HepG2 (cell line): ENCODE measurements around the gene ADAMTS17.

Experiments used
- BRD4 ChIP-seq: sonication (generic); formaldehyde crosslinking; IDR thresholded peaks from 2 replicates; pipeline ENCODE4 v1.4.0; 2020; ENCODE audit warnings: missing genetic modification reagents
- CBX5 ChIP-seq: sonication (generic); formaldehyde crosslinking; IDR thresholded peaks from 2 replicates; pipeline ENCODE4 v1.4.0; 2020; ENCODE audit warnings: missing genetic modification reagents, borderline replicate concordance
- EZH2 ChIP-seq: conservative IDR thresholded peaks from 2 replicates; pipeline ENCODE4 v1.6.1; 2012; ENCODE audit warnings: mild to moderate bottlenecking, low read depth, low read length, moderate library complexity
- MAFG ChIP-seq: sonication (generic); formaldehyde crosslinking; IDR thresholded peaks from 2 replicates; pipeline ENCODE4 v1.5.1; 2020; ENCODE audit warnings: mild to moderate bottlenecking, missing genetic modification reagents
- MEF2D ChIP-seq: sonication (generic); formaldehyde crosslinking; IDR thresholded peaks from 2 replicates; pipeline ENCODE4 v1.5.1; 2020; ENCODE audit warnings: mild to moderate bottlenecking, missing genetic modification reagents
- SKIL ChIP-seq: sonication (generic); formaldehyde crosslinking; IDR thresholded peaks from 2 replicates; pipeline ENCODE4 v1.8.0; 2022; ENCODE audit warnings: missing genetic modification reagents, mild to moderate bottlenecking, moderate library complexity, borderline replicate concordance
- U2AF1 ChIP-seq: fragments of 200-400 bp; formaldehyde crosslinking; optimal IDR thresholded peaks from 2 replicates; pipeline ENCODE3; 2017; ENCODE audit warnings: mild to moderate bottlenecking, low read depth, low read length
- ZNF160 ChIP-seq: sonication (generic); formaldehyde crosslinking; IDR thresholded peaks from 2 replicates; pipeline ENCODE4 v1.8.0; 2022; ENCODE audit warnings: mild to moderate bottlenecking, inconsistent platforms, missing genetic modification reagents
- ZNF362 ChIP-seq: sonication (generic); formaldehyde crosslinking; IDR thresholded peaks from 2 replicates; pipeline ENCODE4 v1.4.0; 2020; ENCODE audit warnings: missing genetic modification reagents, mild to moderate bottlenecking, borderline replicate concordance

GRCh38 chr15:100174904-100175275, 166.9 kb downstream of the ADAMTS17 start:
- TF ChIP-seq BRD4 (CRISPR knock-in tag), result no peak
- no peak for TF ChIP-seq EZH2
- TF ChIP-seq SKIL (CRISPR knock-in tag), result no peak
- no peak for TF ChIP-seq CBX5
- no peak for TF ChIP-seq ZNF160 (CRISPR knock-in tag)
- no peak for TF ChIP-seq U2AF1
- TF ChIP-seq MAFG (CRISPR knock-in tag), result no peak
- TF ChIP-seq MEF2D (CRISPR knock-in tag), result no peak
- TF ChIP-seq ZNF362, result no peak
